ENCODE measurements around the gene ULK4.

- TF ChIP-seq POLR2A (IDR thresholded peaks at IDR 0.05; ENCODE audit: low read depth, low read length) (no peak), TAF1 (IDR thresholded peaks at IDR 0.05; ENCODE audit: low read depth, low read length) (no peak), POU2F2 (IDR thresholded peaks at IDR 0.05; ENCODE audit: low read depth, low read length) (no peak)
Observed at GRCh38 chr3:41574900-41575299, 387.0 kb downstream of the ULK4 start.

Measured in GM12891 (cell line).